ENCODE results near the gene NDUFS5.

The NDUFS5 gene

GRCh38 chr1:39063191-39063590 is 37.0 kb downstream of the NDUFS5 start:
- Histone ChIP-seq H3K9me3 (ENCODE audit: control insufficient read depth, insufficient read depth, low read depth, low read length) (no peaks in the 10 kb centered on the region), H3K4me1 (ENCODE audit: control insufficient read depth, insufficient read depth, low read length) (no peaks in the 10 kb centered on the region), H3K36me3 (ENCODE audit: control insufficient read depth in 2 of 2, insufficient read depth in 1 of 2, low read length in 2 of 2) (no peaks in the 10 kb centered on the region), H3K4me3 (ENCODE audit: low read depth, low read length) (no peak overlapping the region), H3K27ac (ENCODE audit: extremely low read depth, low read depth, low read length) (no peak overlapping the region)
- ChIA-PET CTCF (interaction anchor here (0.6 kb wide), 1 partner anchor 657 kb away, joined by 3 read pairs; no protein-coding TSS in a partner anchor), POLR2A (no interaction called here)
- TF ChIP-seq ZNF76 (tag by site-specific recombination; IDR thresholded peaks at IDR 0.05; ENCODE audit: borderline replicate concordance, low read depth) (no peak), ZFP41 (tag by site-specific recombination; IDR thresholded peaks at IDR 0.05; ENCODE audit: borderline replicate concordance) (no peak), KLF7 (tag by site-specific recombination; IDR thresholded peaks at IDR 0.05; ENCODE audit: borderline replicate concordance) (no peak), ZNF560 (tag by site-specific recombination; IDR thresholded peaks at IDR 0.05; ENCODE audit: borderline replicate concordance) (no peak), ZNF366 (tag by site-specific recombination; conservative IDR thresholded peaks at IDR 0.05) (no peak), ZNF26 (tag by site-specific recombination; IDR thresholded peaks at IDR 0.05) (no peak), TSHZ1 (tag by site-specific recombination; IDR thresholded peaks at IDR 0.05; ENCODE audit: borderline replicate concordance) (no peak), MZF1 (tag by site-specific recombination; IDR thresholded peaks at IDR 0.05; ENCODE audit: borderline replicate concordance) (no peak), ZNF747 (tag by site-specific recombination; IDR thresholded peaks at IDR 0.05) (no peak), SP2 (tag by site-specific recombination; IDR thresholded peaks at IDR 0.05) (no peak), ZNF670 (tag by site-specific recombination; IDR thresholded peaks at IDR 0.05; ENCODE audit: low read depth) (no peak), ZNF138 (tag by site-specific recombination; IDR thresholded peaks at IDR 0.05; ENCODE audit: borderline replicate concordance) (no peak), ZNF501 (tag by site-specific recombination; IDR thresholded peaks at IDR 0.05) (no peak), TCF7L2 (IDR thresholded peaks at IDR 0.05; ENCODE audit: borderline replicate concordance, low read depth, low read length) (no peak), ZNF423 (tag by site-specific recombination; IDR thresholded peaks at IDR 0.05) (no peak), ZNF341 (tag by site-specific recombination; IDR thresholded peaks at IDR 0.05; ENCODE audit: low read depth) (no peak), ZNF394 (tag by site-specific recombination; IDR thresholded peaks at IDR 0.05; ENCODE audit: borderline replicate concordance) (no peak), ZSCAN23 (tag by site-specific recombination; IDR thresholded peaks at IDR 0.05) (no peak), ZFP69B (tag by site-specific recombination; IDR thresholded peaks at IDR 0.05) (no peak), EGR2 (tag by site-specific recombination; IDR thresholded peaks at IDR 0.05; ENCODE audit: low read depth) (no peak)

GRCh38 chr1:39063775-39064174 is 37.6 kb downstream of the NDUFS5 start:
- ChIA-PET POLR2A (no interaction called here), CTCF (no interaction called here)
- no peak for TF ChIP-seq ELK4 (IDR thresholded peaks at IDR 0.05; ENCODE audit: borderline replicate concordance, low read depth, low read length)
- no peak for TF ChIP-seq AEBP2 (tag by site-specific recombination; IDR thresholded peaks at IDR 0.05; ENCODE audit: borderline replicate concordance)
- no peak for TF ChIP-seq ZNF701 (tag by site-specific recombination; IDR thresholded peaks at IDR 0.05)
- no peak for TF ChIP-seq PRDM10 (tag by site-specific recombination; IDR thresholded peaks at IDR 0.05)
- no peak for TF ChIP-seq ZNF223 (tag by site-specific recombination; IDR thresholded peaks at IDR 0.05)
- TF ChIP-seq ZIC2 (tag by site-specific recombination; IDR thresholded peaks at IDR 0.05) = no peak

More at GRCh38 chr1:39063775-39064174, 37.6 kb downstream of the NDUFS5 start:
- Histone ChIP-seq H3K36me3 (ENCODE audit: control insufficient read depth in 2 of 2, insufficient read depth in 1 of 2, low read length in 2 of 2) (no peaks in the 10 kb centered on the region), H3K27ac (ENCODE audit: extremely low read depth, low read depth, low read length) (no peak overlapping the region), H3K9me3 (ENCODE audit: control insufficient read depth, insufficient read depth, low read depth, low read length) (no peaks in the 10 kb centered on the region), H3K4me3 (ENCODE audit: low read depth, low read length) (no peak overlapping the region), H3K4me1 (ENCODE audit: control insufficient read depth, insufficient read depth, low read length) (no peaks in the 10 kb centered on the region)
